ENCODE results near the gene STX12.
"Not testable (repeated sequence)": the region's sequence is repeated elsewhere in the genome, so short reads cannot be mapped to it uniquely, and the experiment has no call there.

STX12 gene

DNA sequence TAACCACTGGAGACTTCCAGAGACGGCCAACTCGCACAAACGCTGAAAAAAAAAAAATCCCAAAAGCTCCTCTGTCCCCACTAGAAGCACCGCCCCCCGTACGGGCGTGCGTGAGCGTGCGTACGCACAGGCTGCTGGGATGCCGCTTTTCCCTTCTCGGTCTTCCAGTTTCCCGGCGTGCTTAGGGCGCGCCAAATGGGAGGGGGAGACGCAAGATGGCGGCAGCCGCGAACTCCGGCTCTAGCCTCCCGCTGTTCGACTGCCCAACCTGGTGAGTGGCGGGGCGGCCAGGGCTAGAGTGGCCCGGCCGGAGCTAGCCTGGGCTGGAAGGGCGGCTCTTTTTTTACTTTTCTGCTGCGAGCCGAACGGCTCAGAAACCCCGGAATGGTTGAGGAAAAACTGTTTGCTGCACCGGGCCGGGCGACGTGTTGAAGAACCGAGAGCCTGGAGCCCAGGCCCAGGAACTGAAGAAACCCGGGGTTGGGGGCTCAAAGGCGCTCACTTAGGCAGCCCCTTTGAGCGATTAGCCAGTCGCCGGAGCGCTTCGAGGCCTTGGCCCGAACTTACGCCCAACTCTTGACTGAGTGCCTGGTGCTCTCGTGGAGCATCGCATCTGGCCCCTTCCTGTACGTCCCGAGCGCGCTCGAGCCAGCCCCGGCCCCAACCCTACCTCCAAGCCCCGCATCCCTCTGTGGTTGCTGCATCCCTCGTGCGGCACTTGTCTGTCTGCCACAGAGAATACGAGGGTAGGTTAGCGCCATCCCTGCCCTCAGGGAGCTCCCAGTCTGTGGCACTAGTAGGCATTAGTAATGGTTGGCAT, 57.8 kb downstream of the STX12 start, which contains the start of gene PPP1R8:
Gene PPP1R8, plus strand, starts transcription at position 162 of the 820 bp plus-strand sequence. Its CDS starts 54 bp downstream, at position 216.
- DNase-seq (ENCODE audit: low read depth) = peak; percentile 82

DNA sequence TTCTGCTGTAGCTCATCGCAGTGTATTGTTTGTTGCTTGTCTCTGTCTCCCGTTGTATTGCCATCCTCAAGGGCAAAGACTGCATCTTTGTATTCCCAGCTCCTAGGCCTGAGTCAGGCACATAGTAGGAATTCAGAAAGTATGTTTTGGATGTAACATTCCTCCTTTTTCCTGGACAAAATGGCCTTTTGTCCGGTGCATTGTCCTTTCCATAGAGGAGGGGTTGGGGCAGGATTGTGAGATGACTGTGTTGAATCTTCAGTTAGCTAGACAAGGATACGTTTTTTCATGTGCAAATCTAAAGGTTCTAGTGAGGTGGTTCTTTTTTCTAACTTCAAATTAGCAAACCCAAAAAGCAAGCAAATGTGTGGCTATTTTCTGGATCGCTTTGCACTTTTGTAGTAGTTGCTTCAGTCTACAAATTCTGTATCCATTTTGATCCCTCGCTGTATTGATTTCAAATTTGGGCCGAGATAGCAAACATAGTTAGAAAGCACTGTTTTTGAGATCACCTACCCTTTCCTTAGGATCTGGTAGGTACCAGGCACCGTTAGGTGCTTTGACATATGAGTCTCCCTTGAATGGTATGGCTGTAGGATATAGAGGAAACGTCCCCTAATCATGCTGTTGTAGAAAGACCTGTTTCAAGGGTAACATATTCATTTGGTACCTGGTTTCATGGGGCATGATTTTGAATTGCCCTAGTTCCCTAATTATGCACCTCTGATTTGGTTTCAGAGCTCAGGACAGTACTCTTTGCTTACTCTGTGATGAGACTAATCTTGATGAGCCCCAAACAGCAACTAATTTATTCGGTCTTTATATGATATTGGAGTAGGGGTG, 58.8 kb downstream of the STX12 start:
- DNase-seq (ENCODE audit: low read depth) = no peak

DNA sequence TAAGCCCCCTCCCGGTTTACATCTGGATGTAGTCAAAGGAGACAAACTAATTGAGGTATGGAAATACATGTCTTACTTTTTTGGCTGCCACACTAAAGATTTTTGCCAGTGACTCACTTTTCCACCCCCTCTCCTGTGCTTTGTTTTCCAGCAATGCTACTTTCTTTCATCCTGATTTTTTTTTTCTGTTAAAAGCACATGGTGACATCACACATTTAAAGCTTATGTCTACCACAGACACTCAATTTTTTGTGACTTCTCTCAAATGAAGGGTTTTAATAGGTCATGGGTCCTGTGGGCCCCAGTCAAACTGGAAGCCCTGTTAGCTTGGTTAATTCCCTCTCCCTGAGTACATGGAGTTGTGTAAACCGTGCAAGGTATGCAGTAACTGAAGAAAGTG, 59.7 kb downstream of the STX12 start:
- DNase-seq (ENCODE audit: low read depth) = no peak

GRCh38 chr1:27833470-27833869, 60.5 kb downstream of the STX12 start:
- DNase-seq (ENCODE audit: low read depth) = no peak

DNA sequence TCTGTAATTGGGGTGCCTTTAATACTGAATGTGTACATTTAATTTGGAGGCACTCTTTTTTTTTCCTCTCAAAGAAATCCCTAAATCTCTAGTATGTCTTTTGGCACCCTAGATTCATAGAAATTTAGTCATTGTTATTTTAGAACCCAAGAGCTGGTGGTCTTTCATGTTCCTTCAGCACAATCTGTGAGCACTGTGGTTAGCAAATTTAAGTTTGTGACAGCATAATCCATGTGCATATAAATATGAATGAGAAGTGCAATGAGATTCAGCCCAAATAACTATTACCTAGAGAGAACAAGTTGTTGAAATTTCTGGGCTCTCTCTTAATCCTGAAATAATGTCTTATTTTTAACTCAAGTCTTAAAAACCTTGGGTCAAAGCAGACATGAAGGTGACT, 62.0 kb downstream of the STX12 start:
- no peak for DNase-seq (ENCODE audit: low read depth)

GRCh38 chr1:27835501-27835900, 62.5 kb downstream of the STX12 start:
- no peak for DNase-seq (ENCODE audit: low read depth)

- DNase-seq (ENCODE audit: low read depth) = no peak
Observed at GRCh38 chr1:27849951-27850350, 76.9 kb downstream of the STX12 start.

DNA sequence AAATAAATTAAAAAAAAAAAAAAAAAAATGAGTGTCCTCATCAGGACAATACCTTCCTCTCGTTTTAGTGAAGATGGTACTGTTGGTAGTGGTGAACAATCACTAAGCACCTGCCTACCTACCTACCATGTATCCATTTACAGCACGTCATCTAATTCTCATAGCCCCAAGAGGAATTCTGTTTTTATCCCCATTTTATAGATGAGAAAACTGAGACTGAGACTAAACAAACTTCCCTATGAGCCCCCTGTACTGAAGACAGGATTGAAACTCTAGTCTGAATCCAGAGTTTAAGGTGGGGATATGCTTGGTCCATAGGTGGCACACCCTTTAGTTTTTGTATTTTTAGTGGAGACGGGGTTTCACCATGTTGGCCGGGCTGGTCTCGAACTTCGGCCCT, 82.1 kb downstream of the STX12 start:
- no peak for DNase-seq (ENCODE audit: low read depth)

- DNase-seq (ENCODE audit: low read depth) = no peak
Observed at GRCh38 chr1:27856561-27857343, 83.7 kb downstream of the STX12 start.

DNA sequence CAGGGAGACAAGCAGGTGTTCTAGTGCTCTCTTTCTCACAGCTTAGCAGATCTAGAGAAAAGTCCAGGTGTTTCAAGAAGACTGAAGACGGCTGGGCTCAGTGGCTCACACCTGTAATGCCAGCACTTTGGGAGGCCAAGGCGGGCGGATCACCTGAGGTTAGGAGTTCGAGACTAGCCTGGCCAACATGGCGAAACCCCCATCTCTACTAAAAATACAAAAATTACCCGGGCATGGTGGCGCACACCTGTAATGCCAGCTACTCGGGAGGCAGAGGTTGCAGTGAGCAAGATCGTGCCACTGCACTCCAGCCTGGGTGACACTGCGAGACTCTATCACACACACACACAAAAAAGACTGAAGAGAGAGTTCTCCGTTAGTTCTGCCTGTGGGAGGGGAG, 84.5 kb downstream of the STX12 start:
- not testable (repeated sequence) for DNase-seq (ENCODE audit: low read depth)

DNA sequence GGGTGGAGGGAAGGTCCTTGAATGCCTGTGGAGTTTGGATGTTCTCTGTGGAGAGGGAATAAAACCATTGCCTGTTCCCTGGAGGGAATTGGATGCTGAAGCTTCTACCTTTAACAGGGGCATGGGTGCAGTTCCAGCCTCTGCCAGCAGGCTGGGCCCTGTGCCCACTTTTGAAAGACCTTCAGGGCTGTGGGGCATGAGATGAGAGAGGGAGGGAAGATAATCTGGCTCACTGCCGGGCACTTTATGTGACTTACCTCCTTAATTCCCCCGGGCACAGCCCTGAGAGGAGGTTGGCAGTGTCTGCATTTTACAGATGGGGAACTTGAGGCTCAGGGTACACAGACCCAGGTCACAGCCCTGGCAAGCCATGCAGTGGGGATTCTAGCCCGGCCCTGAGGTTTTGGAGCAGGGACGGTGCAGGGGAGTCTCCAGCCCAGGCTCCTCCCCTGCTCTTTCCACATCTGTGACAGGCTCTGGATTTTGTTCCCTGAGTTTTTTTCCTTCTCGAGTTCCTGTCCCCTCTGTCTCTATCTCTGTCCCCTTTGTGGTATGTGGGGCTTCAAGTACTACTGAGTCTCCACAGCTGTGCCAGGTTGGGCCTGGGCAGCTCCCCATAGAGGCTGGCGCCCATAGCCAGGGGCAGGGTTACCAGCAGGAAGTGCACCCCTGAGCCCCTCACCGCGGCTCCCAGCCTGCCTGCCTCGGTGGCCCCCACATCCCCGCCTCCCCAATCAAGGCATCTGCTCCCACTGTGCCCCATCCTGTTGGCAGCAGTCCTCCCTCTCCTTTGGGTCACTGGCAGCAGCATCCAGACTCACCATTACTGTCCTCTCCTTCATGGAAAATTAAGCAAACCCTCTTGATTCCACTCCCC, 85.3 kb downstream of the STX12 start:
- peak; percentile 81 for DNase-seq (ENCODE audit: low read depth)

- DNase-seq (ENCODE audit: low read depth) = no peak
Observed at GRCh38 chr1:27858949-27859576, 86.0 kb downstream of the STX12 start.

- no peak for DNase-seq (ENCODE audit: low read depth)
Observed at GRCh38 chr1:27861436-27861835, 88.4 kb downstream of the STX12 start.

DNA sequence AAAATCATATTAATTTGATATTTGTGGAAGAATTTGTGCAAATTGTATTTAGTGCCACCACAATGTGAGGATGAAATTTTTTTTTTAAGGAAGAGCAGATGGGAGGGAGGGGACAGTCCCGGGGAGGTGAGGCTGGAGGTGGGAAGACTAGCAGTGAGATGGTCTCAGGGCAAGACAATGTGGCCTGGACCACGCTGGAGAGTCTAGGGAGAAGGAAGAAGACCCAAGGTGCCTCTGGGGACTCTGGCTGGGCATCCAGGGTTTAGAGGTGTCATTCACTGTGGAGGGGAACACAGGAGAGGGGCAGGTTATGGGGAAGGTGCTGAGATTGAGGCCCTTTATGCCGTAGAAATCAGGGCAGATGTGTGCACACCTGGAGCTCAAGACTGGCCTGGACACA, 89.0 kb downstream of the STX12 start:
- DNase-seq (ENCODE audit: low read depth) = no peak

DNA sequence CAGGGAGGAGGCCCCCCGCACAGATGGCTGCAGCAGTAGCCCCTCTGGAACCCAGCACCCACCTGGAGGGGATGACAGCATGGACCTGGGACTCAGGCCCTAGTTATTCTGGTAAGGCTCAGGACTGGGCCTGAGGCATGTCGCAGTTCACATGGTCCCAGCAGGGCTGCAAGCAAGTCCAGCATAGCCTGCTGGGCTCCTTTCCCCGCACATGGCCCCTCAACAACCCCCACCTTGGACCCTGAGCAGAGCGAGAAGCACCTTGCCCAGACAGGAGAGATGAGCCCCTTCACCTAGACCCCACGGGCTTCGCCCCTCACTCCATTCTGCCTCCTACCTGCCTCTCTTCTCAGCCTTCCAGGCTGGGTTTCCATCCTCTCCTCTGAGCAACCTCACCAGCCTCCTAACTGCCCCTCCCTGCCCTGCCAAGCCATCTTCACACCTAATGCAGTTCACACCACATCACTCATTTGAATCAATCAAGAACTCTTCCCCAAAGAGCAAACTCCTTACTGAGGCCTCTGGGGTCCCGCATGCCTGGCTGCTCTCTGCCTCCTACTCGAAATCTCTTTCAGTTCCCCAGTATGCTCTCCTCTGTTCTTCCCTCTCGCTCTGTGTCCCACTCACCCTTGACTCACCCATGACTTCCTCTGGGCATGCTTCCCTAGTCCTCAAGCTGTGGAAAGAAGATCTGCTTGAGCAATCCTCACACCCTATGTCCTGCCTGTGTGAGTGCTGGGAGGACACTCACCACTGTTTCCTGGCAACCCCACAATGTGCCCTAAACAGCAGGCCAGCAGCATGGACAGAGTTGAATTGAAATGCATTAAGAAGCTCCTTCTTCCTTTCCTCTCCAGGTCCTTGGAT, 89.9 kb downstream of the STX12 start:
- DNase-seq (ENCODE audit: low read depth) = no peak

- no peak for DNase-seq (ENCODE audit: low read depth)
Observed at GRCh38 chr1:27863538-27863915, 90.5 kb downstream of the STX12 start.

DNA sequence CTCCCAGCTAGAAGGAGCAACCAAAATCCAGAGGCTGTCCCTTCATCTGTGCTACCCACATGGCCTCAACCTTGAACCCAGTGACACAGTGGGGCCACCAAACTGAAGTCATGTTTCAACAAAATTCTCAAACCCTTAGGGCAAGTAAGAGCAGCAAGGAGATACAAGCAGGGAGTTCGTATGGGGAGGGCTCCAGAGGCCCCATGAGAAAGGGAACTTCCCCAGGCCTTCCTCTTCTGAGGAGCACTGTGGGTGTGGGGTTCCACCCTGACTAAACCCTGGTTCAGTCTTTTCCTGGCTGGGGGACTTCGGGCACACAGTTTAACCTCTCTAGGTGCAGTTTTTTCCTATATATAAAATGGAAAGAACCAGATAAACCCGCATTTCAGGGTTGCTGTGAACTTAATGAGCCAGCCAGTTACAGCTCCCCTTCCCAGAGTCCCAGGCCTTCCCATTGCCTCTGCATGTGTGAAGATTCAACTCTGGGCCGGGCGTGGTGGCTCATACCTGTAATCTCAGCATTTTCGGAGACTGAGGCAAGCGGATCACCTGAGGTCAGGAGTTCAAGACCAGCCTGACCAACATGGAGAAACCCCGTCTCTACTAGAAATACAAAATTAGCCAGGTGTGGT, 91.4 kb downstream of the STX12 start:
- no peak for DNase-seq (ENCODE audit: low read depth)

GRCh38 chr1:27865821-27866220, 92.8 kb downstream of the STX12 start:
- no peak for DNase-seq (ENCODE audit: low read depth)

DNA sequence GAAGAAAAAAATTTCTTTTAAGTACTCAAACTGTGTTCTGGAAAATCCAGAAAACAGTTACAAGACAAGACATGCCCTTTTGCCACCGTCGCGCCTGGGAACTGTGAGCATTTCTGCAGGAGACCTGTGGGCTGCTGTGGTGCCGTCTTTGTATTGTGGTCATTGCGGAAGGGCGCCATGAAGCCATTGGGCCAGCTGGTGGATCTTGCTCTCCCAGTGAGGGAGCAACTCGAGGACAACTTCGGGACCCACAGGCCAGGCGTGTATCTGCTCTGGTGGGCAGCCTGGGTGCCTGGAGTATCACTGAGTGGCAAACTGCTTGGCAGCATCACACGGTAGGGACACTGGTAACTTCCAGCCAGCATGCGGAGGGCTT, 95.5 kb downstream of the STX12 start:
- DNase-seq (ENCODE audit: low read depth) = no peak
